Activated CD4-positive, alpha-beta T cell treated with anti-CD3 and anti-CD28 coated beads, Interleukin-2, Interleukin-4, amounts not matched to agents 100 ng/mL and 50 ng/mL, durations not matched to agents 16 hours and 8 hours (primary cell): ENCODE data around the gene TNFRSF11A.
A peak's percentile ranks its signal among the peaks of the same experiment; 100 is the strongest.

Experiments
- DNase-seq: peaks from one replicate; pipeline ENCODE4 v3.0.0-alpha.2; 2020; ENCODE audit warnings: low spot score

The TNFRSF11A gene

GRCh38 chr18:62325806-62326645, 916 bp downstream of the TNFRSF11A start:
- no peak for DNase-seq

- no peak for DNase-seq
Measured at GRCh38 chr18:62326646-62327348, 1.7 kb downstream of the TNFRSF11A start.

GRCh38 chr18:62327977-62328376, 2.9 kb downstream of the TNFRSF11A start:
- DNase-seq, result no peak

- DNase-seq, result no peak
Measured at GRCh38 chr18:62328586-62329525, 3.7 kb downstream of the TNFRSF11A start.

- peak; percentile 37 for DNase-seq
Measured at GRCh38 chr18:62329691-62330454, 4.8 kb downstream of the TNFRSF11A start.

- no peak for DNase-seq
Measured at GRCh38 chr18:62330650-62331049, 5.5 kb downstream of the TNFRSF11A start.

GRCh38 chr18:62331581-62332356, 6.7 kb downstream of the TNFRSF11A start:
- DNase-seq, result no peak

GRCh38 chr18:62332431-62332830, 7.3 kb downstream of the TNFRSF11A start:
- no peak for DNase-seq

GRCh38 chr18:62332964-62333695, 8.0 kb downstream of the TNFRSF11A start:
- no peak for DNase-seq

GRCh38 chr18:62334120-62334519, 9.0 kb downstream of the TNFRSF11A start:
- no peak for DNase-seq

GRCh38 chr18:62335494-62335893, 10.4 kb downstream of the TNFRSF11A start:
- DNase-seq, result no peak

GRCh38 chr18:62336618-62337017, 11.5 kb downstream of the TNFRSF11A start:
- DNase-seq, result no peak

GRCh38 chr18:62337336-62337735, 12.2 kb downstream of the TNFRSF11A start:
- no peak for DNase-seq

- no peak for DNase-seq
Measured at GRCh38 chr18:62338446-62339105, 13.5 kb downstream of the TNFRSF11A start.

- DNase-seq, result peak; percentile 84
Measured at GRCh38 chr18:62339106-62339988, 14.2 kb downstream of the TNFRSF11A start.

GRCh38 chr18:62340996-62341395, 15.9 kb downstream of the TNFRSF11A start:
- DNase-seq, result peak; percentile 55

GRCh38 chr18:62341473-62341872, 16.4 kb downstream of the TNFRSF11A start:
- DNase-seq, result no peak

- no peak for DNase-seq
Measured at GRCh38 chr18:62342884-62343283, 17.8 kb downstream of the TNFRSF11A start.
